Central memory CD8-positive, alpha-beta T cell (primary cell): ENCODE data around the gene CDH19.

Experiments used
- ATAC-seq: fragments of 150-1000 bp; cut with Tn5 transposase; replicated peaks from 2 replicates; pipeline ENCODE4 v1.10.0; 2022; ENCODE audit warnings: mild to moderate bottlenecking, moderate FRiP score, moderate number of reproducible peaks; ENCODE audit not compliant: poor library complexity, severe bottlenecking; ENCODE audit errors: extremely low read depth
- DNase-seq, 2 donors: peaks; one replicate each; pipeline ENCODE4 v3.0.0; 2021; ENCODE audit warnings: low spot score in 2 of 2
- H3K27ac Mint-ChIP-seq: one replicate; pipeline ENCODE4 v1.8.0; 2022; ENCODE audit warnings: low read depth, mild to moderate bottlenecking, moderate library complexity, mixed read lengths
- H3K27me3 Mint-ChIP-seq: one replicate; pipeline ENCODE4 v1.8.0; 2022; ENCODE audit warnings: mixed read lengths
- H3K36me3 Mint-ChIP-seq: one replicate; pipeline ENCODE4 v1.8.0; 2022; ENCODE audit warnings: mild to moderate bottlenecking, moderate library complexity, mixed read lengths; ENCODE audit not compliant: insufficient read depth
- H3K4me1 Mint-ChIP-seq: one replicate; pipeline ENCODE4 v1.8.0; 2022; ENCODE audit warnings: mixed read lengths
- H3K4me3 Mint-ChIP-seq: one replicate; pipeline ENCODE4 v1.8.0; 2022; ENCODE audit warnings: mild to moderate bottlenecking, moderate library complexity, mixed read lengths
- H3K9me3 Mint-ChIP-seq: one replicate; pipeline ENCODE4 v1.8.0; 2022; ENCODE audit warnings: mixed read lengths

Gene CDH19

DNA sequence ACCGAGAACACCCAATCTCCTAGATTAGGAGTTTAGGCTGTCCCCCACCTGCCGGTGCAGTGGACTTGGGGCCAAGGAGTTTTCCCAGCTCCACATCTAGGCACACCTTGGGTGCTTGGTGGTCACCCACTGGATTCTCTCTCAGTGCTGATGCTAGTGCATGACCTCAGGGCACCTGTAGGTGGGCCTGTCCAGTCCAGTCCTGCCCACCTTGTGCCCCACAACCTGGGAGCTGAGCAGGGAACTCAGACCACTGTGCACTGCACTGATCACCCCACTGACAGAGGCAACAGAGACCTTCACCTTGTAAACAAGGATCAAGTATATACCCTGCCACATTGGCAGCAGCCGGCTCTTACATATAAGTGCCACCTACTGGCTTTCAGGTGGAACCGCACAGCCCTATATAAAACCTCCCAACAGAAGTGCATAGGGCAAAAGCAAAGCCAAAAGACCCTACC is 12.7 kb upstream of the CDH19 start:
- ATAC-seq (no peak), DNase-seq (no peak)
- Mint-ChIP-seq H3K4me3 (no peak overlapping the region), H3K36me3 (no peaks in the 10 kb centered on the region), H3K9me3 (peaks cover 10% of the 10 kb centered on the region), H3K27ac (no peak overlapping the region), H3K4me1 (no peaks in the 10 kb centered on the region), H3K27me3 (no peaks in the 10 kb centered on the region)

DNA sequence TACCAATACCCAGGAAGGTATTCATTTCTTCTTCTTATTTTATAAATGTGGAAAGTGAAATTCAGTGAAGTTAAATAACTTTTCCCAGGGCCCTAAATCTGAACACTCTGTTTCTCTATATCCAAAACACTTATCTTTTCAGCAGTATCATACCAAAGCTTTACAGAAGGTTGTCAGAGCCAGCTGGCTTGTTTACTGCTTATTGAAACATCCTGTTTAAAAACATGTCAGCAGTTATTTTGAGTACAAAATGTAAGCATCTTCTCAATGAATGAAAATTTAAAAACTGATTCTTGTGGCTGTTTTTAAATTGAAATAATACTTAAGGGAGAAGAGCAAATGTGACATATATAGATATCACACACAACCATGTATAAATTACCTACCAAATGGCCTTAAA is 11.3 kb upstream of the CDH19 start:
- Mint-ChIP-seq H3K4me3 (no peak overlapping the region), H3K36me3 (no peaks in the 10 kb centered on the region), H3K27me3 (no peaks in the 10 kb centered on the region), H3K27ac (no peak overlapping the region), H3K9me3 (peaks cover 15% of the 10 kb centered on the region), H3K4me1 (no peaks in the 10 kb centered on the region)
- DNase-seq, result no peak
- ATAC-seq, result no peak

DNA sequence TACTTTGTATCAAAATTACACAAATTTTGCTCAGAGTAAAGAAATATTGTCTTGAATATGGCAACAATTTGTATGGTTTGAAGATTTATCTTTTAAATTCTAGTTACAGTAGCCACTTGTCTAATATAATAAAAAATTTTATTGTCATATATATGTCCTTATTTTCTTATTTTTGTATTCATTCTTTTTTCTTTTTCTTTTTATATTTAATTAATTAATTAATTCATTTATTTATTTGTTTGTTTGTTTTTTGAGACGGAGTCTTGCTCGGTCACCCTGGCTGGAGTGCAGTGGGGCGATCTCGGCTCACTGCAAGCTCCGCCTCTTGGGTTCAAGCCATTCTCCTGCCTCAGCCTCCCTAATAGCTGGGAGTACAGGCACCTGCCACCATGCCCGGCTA is 3.7 kb upstream of the CDH19 start:
- Mint-ChIP-seq H3K36me3 (no peaks in the 10 kb centered on the region), H3K27ac (no peak overlapping the region), H3K4me3 (no peak overlapping the region), H3K9me3 (peaks cover 10% of the 10 kb centered on the region), H3K27me3 (no peaks in the 10 kb centered on the region), H3K4me1 (no peaks in the 10 kb centered on the region)
- DNase-seq, result no peak
- ATAC-seq, result no peak

DNA sequence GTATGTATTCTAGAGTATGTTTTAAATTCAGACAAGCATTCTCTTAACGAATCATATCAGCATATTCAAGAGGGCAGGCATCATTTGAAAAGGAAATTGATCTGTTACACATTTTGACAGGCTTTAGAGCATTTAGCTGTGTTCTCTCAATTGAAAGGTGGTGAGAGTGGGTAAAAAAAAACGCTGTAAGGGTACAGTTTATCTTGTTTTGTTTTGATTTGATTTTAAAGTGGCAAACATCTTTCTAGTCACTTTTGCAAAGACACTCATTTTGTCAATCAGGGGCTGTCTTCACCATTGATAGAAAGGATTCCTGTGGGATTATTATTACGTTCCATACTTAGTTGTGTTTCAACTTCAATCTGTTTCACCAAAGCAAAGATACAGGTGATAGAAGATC is 2.2 kb downstream of the CDH19 start:
- Mint-ChIP-seq H3K9me3 (peaks cover 10% of the 10 kb centered on the region), H3K27ac (no peak overlapping the region), H3K4me1 (no peaks in the 10 kb centered on the region), H3K36me3 (no peaks in the 10 kb centered on the region), H3K27me3 (no peaks in the 10 kb centered on the region), H3K4me3 (no peak overlapping the region)
- ATAC-seq, result no peak
- DNase-seq, result no peak

DNA sequence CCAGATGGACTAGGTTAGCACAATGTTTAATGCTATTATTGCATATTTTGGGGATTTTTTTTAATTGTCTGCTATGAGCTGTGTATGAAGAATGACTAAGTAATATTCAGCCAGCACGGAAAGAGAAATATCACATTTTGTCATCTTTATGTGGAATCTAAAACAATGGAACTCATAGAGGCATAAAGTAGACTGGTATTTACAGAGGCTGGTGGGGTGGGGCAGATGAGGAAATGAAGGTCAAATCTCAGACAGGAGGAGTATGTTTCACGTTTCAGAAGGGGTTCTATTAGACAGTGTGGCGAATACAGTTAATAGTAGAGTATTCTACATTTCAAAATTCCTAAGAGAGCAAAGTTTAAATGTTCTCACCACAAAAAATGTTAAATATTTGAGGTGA is 4.7 kb downstream of the CDH19 start:
- ATAC-seq, result no peak
- no peak for DNase-seq
- H3K27me3 Mint-ChIP-seq, result no peaks in the 10 kb centered on the region
- H3K9me3 Mint-ChIP-seq, result peaks cover 17% of the 10 kb centered on the region
- no peaks in the 10 kb centered on the region for H3K4me1 Mint-ChIP-seq
- no peak overlapping the region for H3K27ac Mint-ChIP-seq
- H3K36me3 Mint-ChIP-seq, result no peaks in the 10 kb centered on the region
- no peak overlapping the region for H3K4me3 Mint-ChIP-seq

DNA sequence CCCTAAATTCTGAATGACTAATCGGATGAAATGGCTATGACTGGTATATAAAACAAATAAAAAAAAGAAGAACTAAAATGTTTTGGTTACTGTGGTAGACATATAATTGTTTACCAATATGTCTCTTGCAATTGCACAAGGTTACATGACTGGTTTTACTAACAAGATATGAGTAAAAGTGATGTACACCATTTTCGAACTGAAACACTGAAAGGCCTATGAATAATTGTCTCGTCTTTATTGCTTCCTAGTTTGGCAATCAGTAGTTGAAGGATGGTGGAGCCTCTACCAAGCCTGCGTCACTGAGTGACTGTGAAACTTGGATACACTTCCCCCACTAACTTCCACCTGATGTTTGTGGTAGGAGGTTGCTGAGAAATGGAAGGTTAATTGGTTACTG is 16.5 kb downstream of the CDH19 start:
- no peaks in the 10 kb centered on the region for H3K36me3 Mint-ChIP-seq
- no peaks in the 10 kb centered on the region for H3K27me3 Mint-ChIP-seq
- no peak overlapping the region for H3K27ac Mint-ChIP-seq
- H3K9me3 Mint-ChIP-seq, result peaks cover 11% of the 10 kb centered on the region
- H3K4me3 Mint-ChIP-seq, result no peak overlapping the region
- ATAC-seq (no peak), DNase-seq (no peak)
- no peaks in the 10 kb centered on the region for H3K4me1 Mint-ChIP-seq

DNA sequence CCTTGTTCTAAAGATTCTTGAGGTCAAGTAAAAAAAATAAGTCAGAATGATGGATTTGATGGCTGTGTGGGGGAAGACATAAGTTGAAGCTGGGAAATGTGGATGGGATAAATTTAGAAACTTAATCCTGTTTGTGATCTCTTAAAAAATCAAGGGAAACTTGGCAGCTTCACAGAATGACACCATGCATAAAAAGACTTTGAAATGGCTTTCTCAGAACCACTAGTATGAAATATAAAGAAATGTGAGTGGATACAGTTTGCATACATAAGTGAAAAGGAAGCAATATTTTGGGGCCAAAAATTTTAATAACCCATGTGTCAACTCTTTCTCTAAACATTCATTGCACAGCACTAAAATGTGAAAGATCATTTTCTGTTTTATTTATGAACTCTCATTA is 21.7 kb downstream of the CDH19 start:
- no peak for DNase-seq
- H3K36me3 Mint-ChIP-seq, result no peaks in the 10 kb centered on the region
- no peak overlapping the region for H3K4me3 Mint-ChIP-seq
- no peak for ATAC-seq
- no peaks in the 10 kb centered on the region for H3K9me3 Mint-ChIP-seq
- no peaks in the 10 kb centered on the region for H3K4me1 Mint-ChIP-seq
- H3K27ac Mint-ChIP-seq, result no peak overlapping the region
- H3K27me3 Mint-ChIP-seq, result no peaks in the 10 kb centered on the region

DNA sequence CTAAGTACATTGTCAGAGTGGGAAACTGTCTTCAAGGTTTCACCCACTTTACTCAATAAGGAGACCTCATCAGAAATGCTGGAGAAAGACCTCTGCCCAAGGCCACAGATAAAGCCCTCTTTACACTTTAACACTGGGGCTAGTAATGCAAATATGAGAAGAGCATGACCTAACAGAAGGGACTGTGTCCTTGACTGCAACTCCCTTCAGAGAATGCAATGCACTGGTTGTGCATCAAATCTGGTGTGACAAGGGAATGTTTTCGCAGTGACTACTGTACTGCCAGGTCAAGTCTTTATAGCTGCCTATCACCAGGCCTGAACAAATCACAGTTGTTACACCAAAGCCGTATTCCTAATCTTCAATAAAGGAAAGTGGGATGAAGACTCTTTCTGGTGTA is 28.6 kb downstream of the CDH19 start:
- peaks cover 6% of the 10 kb centered on the region for H3K9me3 Mint-ChIP-seq
- H3K36me3 Mint-ChIP-seq, result no peaks in the 10 kb centered on the region
- no peak for ATAC-seq

DNA sequence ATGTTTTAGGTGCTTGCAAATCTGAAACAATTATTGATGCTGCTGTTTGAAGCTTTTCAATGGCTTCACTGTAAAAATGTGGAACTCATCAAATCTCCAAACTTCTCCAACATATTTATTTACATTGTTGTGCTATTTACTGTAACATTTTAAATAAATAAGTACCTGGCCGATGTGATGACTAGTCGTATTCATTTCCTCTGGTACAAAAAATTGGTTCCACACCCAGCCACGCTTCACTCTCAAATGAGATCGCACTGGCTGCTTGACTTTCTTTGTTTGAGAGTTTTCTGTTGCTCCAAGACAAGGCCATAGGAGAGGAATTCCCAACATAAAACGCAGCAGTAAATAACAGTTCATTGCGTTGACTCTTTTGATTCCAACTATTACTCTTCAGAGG is 32.0 kb downstream of the CDH19 start:
- DNase-seq (no peak), ATAC-seq (no peak)
- no peak overlapping the region for H3K4me3 Mint-ChIP-seq
- H3K27me3 Mint-ChIP-seq, result no peaks in the 10 kb centered on the region
- H3K36me3 Mint-ChIP-seq, result no peaks in the 10 kb centered on the region
- peaks cover 6% of the 10 kb centered on the region for H3K9me3 Mint-ChIP-seq
- no peak overlapping the region for H3K27ac Mint-ChIP-seq
- H3K4me1 Mint-ChIP-seq, result no peaks in the 10 kb centered on the region

More for the DNA sequence above, 28.6 kb downstream of the CDH19 start:
- Mint-ChIP-seq H3K4me1 (no peaks in the 10 kb centered on the region), H3K27me3 (no peaks in the 10 kb centered on the region), H3K4me3 (no peak overlapping the region), H3K27ac (no peak overlapping the region)
- no peak for DNase-seq

DNA sequence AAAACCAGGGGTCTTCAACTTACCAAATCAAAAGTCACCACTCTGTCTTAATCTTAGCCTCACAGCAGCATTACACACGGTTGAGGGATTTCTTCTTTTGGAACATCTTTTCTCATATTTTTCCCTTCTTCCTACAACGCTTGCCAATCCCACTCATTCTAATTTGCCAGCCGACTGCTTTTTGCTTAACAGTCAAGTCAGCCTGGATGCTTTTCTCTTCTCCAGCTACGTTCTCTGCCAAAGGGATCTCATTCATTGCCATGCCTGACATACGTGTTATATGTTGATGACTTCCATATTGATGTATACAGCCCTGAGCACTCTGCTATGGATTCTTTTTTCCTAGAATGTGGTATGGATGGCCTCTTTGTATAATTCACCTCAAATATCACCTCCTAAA is 37.3 kb downstream of the CDH19 start:
- Mint-ChIP-seq H3K27me3 (no peaks in the 10 kb centered on the region), H3K27ac (no peak overlapping the region), H3K36me3 (no peaks in the 10 kb centered on the region), H3K4me3 (no peak overlapping the region), H3K4me1 (no peaks in the 10 kb centered on the region), H3K9me3 (peaks cover 17% of the 10 kb centered on the region)
- ATAC-seq (no peak), DNase-seq (no peak)

DNA sequence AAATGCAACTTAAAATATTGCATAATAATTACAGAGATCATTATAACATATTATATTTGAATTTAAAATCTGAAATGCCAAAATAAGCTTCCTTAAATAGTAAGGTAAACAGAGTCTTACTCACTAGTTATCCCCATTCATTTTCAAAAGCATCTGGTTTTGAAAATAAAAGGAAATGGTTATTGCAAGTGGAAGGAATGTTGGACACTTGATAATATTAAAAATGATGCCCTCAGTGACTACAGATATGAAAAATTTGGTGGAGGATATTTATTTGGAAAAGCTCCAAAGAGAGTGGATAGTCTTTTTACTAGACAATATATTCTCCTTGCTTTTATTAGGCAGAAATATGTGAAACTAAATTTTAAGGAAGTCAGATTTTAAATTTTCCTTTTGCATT is 39.7 kb downstream of the CDH19 start:
- H3K4me1 Mint-ChIP-seq, result no peaks in the 10 kb centered on the region
- ATAC-seq (no peak), DNase-seq (no peak)
- peaks cover 12% of the 10 kb centered on the region for H3K9me3 Mint-ChIP-seq
- H3K27ac Mint-ChIP-seq, result no peak overlapping the region
- H3K36me3 Mint-ChIP-seq, result no peaks in the 10 kb centered on the region
- H3K27me3 Mint-ChIP-seq, result no peaks in the 10 kb centered on the region
- no peak overlapping the region for H3K4me3 Mint-ChIP-seq

DNA sequence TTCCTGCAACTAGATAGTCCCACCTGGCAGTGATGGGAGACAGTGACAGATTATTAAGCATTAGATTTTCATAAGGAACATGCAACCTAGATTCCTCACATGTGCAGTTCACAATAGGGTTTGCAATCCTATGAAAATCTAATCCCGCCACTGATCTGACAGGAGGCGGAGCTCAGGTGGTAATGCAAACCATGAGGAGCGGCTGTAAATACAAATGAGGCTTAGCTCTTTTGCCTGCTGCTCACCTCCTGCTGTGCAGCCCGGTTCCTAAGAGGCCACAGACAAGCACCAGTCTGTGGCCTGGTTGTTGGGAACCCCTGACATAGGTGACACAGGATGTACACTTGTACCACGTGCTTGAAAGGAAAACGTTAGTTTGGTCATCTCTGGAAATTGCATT is 41.6 kb downstream of the CDH19 start:
- Mint-ChIP-seq H3K9me3 (peaks cover 12% of the 10 kb centered on the region), H3K4me1 (no peaks in the 10 kb centered on the region), H3K36me3 (no peaks in the 10 kb centered on the region), H3K27me3 (no peaks in the 10 kb centered on the region), H3K27ac (no peak overlapping the region), H3K4me3 (no peak overlapping the region)
- DNase-seq (no peak), ATAC-seq (no peak)

DNA sequence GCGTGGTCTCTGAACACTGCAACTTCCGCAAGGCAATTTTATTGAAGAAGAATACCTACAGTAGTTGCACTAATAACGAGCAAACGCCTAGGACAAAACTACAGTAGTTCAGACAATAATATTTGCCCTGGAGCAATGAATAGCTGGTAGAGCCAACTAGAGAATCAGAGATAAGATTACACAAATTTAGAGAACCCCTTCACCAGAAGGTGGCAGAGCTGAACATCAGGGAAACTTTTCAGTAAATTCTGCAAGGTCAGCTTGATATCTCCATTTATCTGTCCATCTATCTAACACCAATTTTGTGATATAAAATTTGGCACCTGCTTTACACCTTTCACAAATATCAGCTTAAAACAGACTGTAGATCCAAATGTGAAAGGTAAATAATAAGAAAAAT is 43.8 kb downstream of the CDH19 start:
- Mint-ChIP-seq H3K27ac (no peak overlapping the region), H3K4me3 (no peak overlapping the region), H3K27me3 (no peaks in the 10 kb centered on the region), H3K4me1 (no peaks in the 10 kb centered on the region), H3K9me3 (no peaks in the 10 kb centered on the region), H3K36me3 (no peaks in the 10 kb centered on the region)
- DNase-seq (no peak), ATAC-seq (no peak)

DNA sequence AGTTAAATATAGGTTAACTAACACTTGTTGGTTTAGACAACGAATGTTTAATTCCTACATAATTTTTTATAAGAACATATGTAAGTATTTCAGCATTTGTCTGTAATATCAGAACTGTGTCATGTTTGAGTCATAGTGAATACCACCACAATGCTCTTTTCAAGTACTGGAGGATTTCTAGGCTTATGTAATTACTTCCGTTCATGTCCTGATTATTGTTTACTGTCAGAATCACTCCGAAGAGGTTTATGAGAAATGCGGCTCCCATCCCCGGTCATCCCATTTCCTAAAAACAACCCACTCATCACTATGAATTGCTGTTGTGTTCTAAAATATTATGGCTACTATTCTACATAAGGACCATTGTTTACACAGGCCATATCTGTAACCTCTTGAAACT is 45.1 kb downstream of the CDH19 start:
- ATAC-seq (no peak), DNase-seq (no peak)
- H3K36me3 Mint-ChIP-seq, result no peaks in the 10 kb centered on the region
- no peak overlapping the region for H3K4me3 Mint-ChIP-seq
- H3K27me3 Mint-ChIP-seq, result no peaks in the 10 kb centered on the region
- no peaks in the 10 kb centered on the region for H3K9me3 Mint-ChIP-seq
- H3K27ac Mint-ChIP-seq, result no peak overlapping the region
- no peaks in the 10 kb centered on the region for H3K4me1 Mint-ChIP-seq
